SK-N-SH treated with all-trans-retinoic acid at 6 μM for 48 hours (cell line): Measurements from ENCODE around the gene FH.

Source experiments
- CSRNP3 ChIP-seq: fragments of 250-450 bp; sonication (Bioruptor Pico); IDR thresholded peaks from 2 replicates; pipeline ENCODE4 v1.5.1; 2021; ENCODE audit warnings: mild to moderate bottlenecking, moderate library complexity
- ESRRG ChIP-seq: fragments of 250-450 bp; sonication (Bioruptor Pico); IDR thresholded peaks from 2 replicates; pipeline ENCODE4 v1.6.1; 2021; ENCODE audit warnings: mild to moderate bottlenecking
- ISL1 ChIP-seq: fragments of 250-450 bp; sonication (Bioruptor Pico); IDR thresholded peaks from 2 replicates; pipeline ENCODE4 v2.1.2; 2022; ENCODE audit warnings: mild to moderate bottlenecking, moderate library complexity
- OSR1 ChIP-seq: fragments of 250-450 bp; sonication (Bioruptor Pico); IDR thresholded peaks from 2 replicates; pipeline ENCODE4 v1.8.0; 2022; ENCODE audit warnings: moderate library complexity, mild to moderate bottlenecking, inconsistent platforms
- PATZ1 ChIP-seq: fragments of 250-450 bp; sonication (Bioruptor Pico); IDR thresholded peaks from 2 replicates; pipeline ENCODE4 v1.8.0; 2020; ENCODE audit warnings: mild to moderate bottlenecking, moderate library complexity, borderline replicate concordance
- PPARA ChIP-seq: fragments of 250-450 bp; sonication (Bioruptor Pico); IDR thresholded peaks from 2 replicates; pipeline ENCODE4 v1.5.0; 2020; ENCODE audit warnings: mild to moderate bottlenecking, borderline replicate concordance
- RARB ChIP-seq: fragments of 250-450 bp; sonication (Bioruptor Pico); IDR thresholded peaks from 2 replicates; pipeline ENCODE4 v1.8.0; 2021; ENCODE audit warnings: mild to moderate bottlenecking, moderate library complexity
- SNAI2 ChIP-seq: fragments of 250-450 bp; sonication (Bioruptor Pico); IDR thresholded peaks from 2 replicates; pipeline ENCODE4 v1.5.0; 2020; ENCODE audit warnings: mild to moderate bottlenecking, moderate library complexity
- TSHZ2 ChIP-seq: fragments of 250-450 bp; sonication (Bioruptor Pico); IDR thresholded peaks from 2 replicates; pipeline ENCODE4 v1.5.0; 2020; ENCODE audit warnings: mild to moderate bottlenecking, moderate library complexity
- ZFP30 ChIP-seq: fragments of 450-650 bp; formaldehyde crosslinking; IDR thresholded peaks from 2 replicates; pipeline ENCODE4 v1.5.0; 2022; ENCODE audit warnings: mild to moderate bottlenecking, moderate library complexity
- ZNF70 ChIP-seq: fragments of 450-650 bp; formaldehyde crosslinking; IDR thresholded peaks from 2 replicates; pipeline ENCODE4 v1.5.0; 2020; ENCODE audit warnings: mild to moderate bottlenecking, moderate library complexity

GRCh38 chr1:241532864-241533263 is 13.3 kb upstream of the FH start:
- TF ChIP-seq ZNF70 (CRISPR knock-in tag) (no peak), RARB (CRISPR knock-in tag) (no peak), ESRRG (no peak), PATZ1 (CRISPR knock-in tag) (no peak), ZFP30 (CRISPR knock-in tag) (no peak), PPARA (CRISPR knock-in tag) (no peak), OSR1 (CRISPR knock-in tag) (no peak), SNAI2 (CRISPR knock-in tag) (no peak), CSRNP3 (CRISPR knock-in tag) (no peak), ISL1 (CRISPR knock-in tag) (no peak), TSHZ2 (CRISPR knock-in tag) (no peak)
